Measurements from ENCODE around the gene ZCCHC7. TPM values are rescaled to one million over a fixed set of nuclear protein-coding genes. Genes with fewer than 3 reads are reported as not detected.

Gene ZCCHC7
- 31.3 TPM for total RNA-seq

DNA sequence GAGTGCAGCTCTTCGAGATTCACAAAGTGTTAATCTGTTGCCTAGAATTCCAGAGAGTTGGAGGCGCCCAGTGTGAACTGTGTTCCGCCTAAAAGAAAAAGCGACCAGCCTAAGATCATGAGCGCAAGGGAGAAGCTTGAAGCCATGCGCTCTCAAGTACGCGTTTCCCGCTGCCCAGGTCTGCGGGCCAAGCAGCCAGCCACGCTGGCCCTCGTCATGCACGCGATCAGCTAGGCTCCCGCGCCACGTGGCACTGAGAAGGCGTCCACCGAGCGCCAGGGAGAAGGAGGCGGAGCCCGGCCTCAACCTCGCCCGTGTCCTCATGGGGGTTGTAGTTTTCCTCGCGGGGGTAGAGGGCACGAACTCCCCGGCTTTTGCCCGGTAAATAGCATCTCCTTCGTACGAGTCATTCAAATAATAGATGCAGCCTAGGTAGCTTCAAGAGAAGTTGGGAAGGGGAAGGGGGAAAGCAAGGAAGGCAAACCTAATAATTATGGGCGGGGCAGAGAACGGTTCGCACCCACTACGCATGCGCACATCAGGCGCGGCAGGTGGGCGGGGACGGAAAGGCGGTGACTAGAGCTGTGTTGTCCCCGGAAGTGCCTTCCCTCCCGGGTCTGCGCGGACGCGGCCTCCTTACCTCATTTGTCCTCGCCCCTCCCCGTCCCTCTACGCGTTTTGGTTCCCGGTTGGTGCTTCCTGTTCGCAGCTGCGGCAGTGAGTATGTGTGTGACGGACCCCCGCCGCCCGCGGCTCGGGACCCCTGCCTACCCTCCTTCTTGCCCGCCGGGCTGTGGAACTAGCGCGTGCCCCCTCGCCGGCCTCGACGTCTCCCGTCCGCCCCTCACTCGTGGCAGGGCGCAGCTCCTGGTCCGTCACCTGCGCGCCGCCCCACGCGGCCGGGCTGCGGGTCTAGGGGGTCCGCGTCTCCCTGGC is at the start of gene ZCCHC7:
Gene ZCCHC7 (plus strand): TSS at position 668 of the 936 bp plus-strand sequence.

Other genes with a start within 250 kb of the ZCCHC7 start
- 3.4 TPM for gene PAX5, start 86.3 kb upstream of the ZCCHC7 start, total RNA-seq